ENCODE data around the gene TRAF3IP1.
"Not testable (repeated sequence)": the region's sequence is repeated elsewhere in the genome, so short reads cannot be mapped to it uniquely, and the experiment has no call there.

Gene TRAF3IP1

GRCh38 chr2:238399094-238399493 lies 78.8 kb downstream of the TRAF3IP1 start:
- CTCF ChIA-PET = no interaction called here
- POLR2A ChIA-PET = no interaction called here
- no peak for DNase-seq (ENCODE audit: extremely low spot score)
- TF ChIP-seq FOXK2 (IDR thresholded peaks at IDR 0.05) = no peak
- TF ChIP-seq TARDBP (IDR thresholded peaks at IDR 0.05) = no peak

GRCh38 chr2:238401551-238401950 lies 81.2 kb downstream of the TRAF3IP1 start:
- CTCF ChIA-PET = no interaction called here
- DNase-seq (ENCODE audit: extremely low spot score) = no peak
- TF ChIP-seq CTBP1 (IDR thresholded peaks at IDR 0.05; ENCODE audit: borderline replicate concordance) (no peak), L3MBTL2 (conservative IDR thresholded peaks at IDR 0.05) (no peak), HDGF (IDR thresholded peaks at IDR 0.05; ENCODE audit: borderline replicate concordance) (no peak), FOXA1 (IDR thresholded peaks at IDR 0.05) (no peak), PKNOX1 (IDR thresholded peaks at IDR 0.05) (no peak), ZNF384 (IDR thresholded peaks at IDR 0.05) (no peak), ARNT (IDR thresholded peaks at IDR 0.05) (no peak), NFRKB (IDR thresholded peaks at IDR 0.05) (no peak), SUZ12 (IDR thresholded peaks at IDR 0.05) (no peak), FOXM1 (IDR thresholded peaks at IDR 0.05; ENCODE audit: borderline replicate concordance) (no peak), TARDBP (IDR thresholded peaks at IDR 0.05) (no peak), LEF1 (IDR thresholded peaks at IDR 0.05; ENCODE audit: borderline replicate concordance) (no peak), SP1 (IDR thresholded peaks at IDR 0.05) (no peak), BHLHE40 (IDR thresholded peaks at IDR 0.05; ENCODE audit: borderline replicate concordance) (no peak), FOXK2 (IDR thresholded peaks at IDR 0.05) (no peak), ELF4 (IDR thresholded peaks at IDR 0.05) (no peak)
- POLR2A ChIA-PET = no interaction called here

- POLR2A ChIA-PET = no interaction called here
- no peak for DNase-seq (ENCODE audit: extremely low spot score)
- TF ChIP-seq TARDBP (IDR thresholded peaks at IDR 0.05) (no peak), FOXA1 (IDR thresholded peaks at IDR 0.05) (no peak), NFRKB (IDR thresholded peaks at IDR 0.05) (no peak), ZNF384 (IDR thresholded peaks at IDR 0.05) (no peak), SUZ12 (IDR thresholded peaks at IDR 0.05) (no peak), SP1 (IDR thresholded peaks at IDR 0.05) (no peak), FOXK2 (IDR thresholded peaks at IDR 0.05) (no peak), L3MBTL2 (conservative IDR thresholded peaks at IDR 0.05) (no peak), LEF1 (IDR thresholded peaks at IDR 0.05; ENCODE audit: borderline replicate concordance) (no peak), ELF4 (IDR thresholded peaks at IDR 0.05) (no peak), HDGF (IDR thresholded peaks at IDR 0.05; ENCODE audit: borderline replicate concordance) (no peak), BHLHE40 (IDR thresholded peaks at IDR 0.05; ENCODE audit: borderline replicate concordance) (no peak), CTBP1 (IDR thresholded peaks at IDR 0.05; ENCODE audit: borderline replicate concordance) (no peak), PKNOX1 (IDR thresholded peaks at IDR 0.05) (no peak), ARNT (IDR thresholded peaks at IDR 0.05) (no peak), FOXM1 (IDR thresholded peaks at IDR 0.05; ENCODE audit: borderline replicate concordance) (no peak)
- CTCF ChIA-PET = no interaction called here
Measured at GRCh38 chr2:238403632-238404405, 83.5 kb downstream of the TRAF3IP1 start.

- TF ChIP-seq FOXA1 (IDR thresholded peaks at IDR 0.05) (no peak), SP1 (IDR thresholded peaks at IDR 0.05) (no peak), FOXK2 (IDR thresholded peaks at IDR 0.05) (no peak), ARNT (IDR thresholded peaks at IDR 0.05) (no peak), HDGF (IDR thresholded peaks at IDR 0.05; ENCODE audit: borderline replicate concordance) (no peak)
- CTCF ChIA-PET = no interaction called here
- no peak for DNase-seq (ENCODE audit: extremely low spot score)
- POLR2A ChIA-PET = no interaction called here
Measured at GRCh38 chr2:238404406-238405216, 84.3 kb downstream of the TRAF3IP1 start.

- DNase-seq (ENCODE audit: extremely low spot score); CTCF ChIA-PET; POLR2A ChIA-PET: not testable (repeated sequence)
Measured at GRCh38 chr2:238405217-238405555, 84.9 kb downstream of the TRAF3IP1 start.

GRCh38 chr2:238406221-238406997 lies 86.1 kb downstream of the TRAF3IP1 start:
- no peak for TF ChIP-seq SUZ12 (IDR thresholded peaks at IDR 0.05)
- no peak for TF ChIP-seq ARNT (IDR thresholded peaks at IDR 0.05)
- no peak for TF ChIP-seq FOXK2 (IDR thresholded peaks at IDR 0.05)
- TF ChIP-seq BHLHE40 (IDR thresholded peaks at IDR 0.05; ENCODE audit: borderline replicate concordance) = no peak
- no peak for TF ChIP-seq NFRKB (IDR thresholded peaks at IDR 0.05)
- no peak for TF ChIP-seq HDGF (IDR thresholded peaks at IDR 0.05; ENCODE audit: borderline replicate concordance)
- TF ChIP-seq PKNOX1 (IDR thresholded peaks at IDR 0.05) = no peak
- TF ChIP-seq SP1 (IDR thresholded peaks at IDR 0.05) = no peak
- no peak for TF ChIP-seq TARDBP (IDR thresholded peaks at IDR 0.05)
- DNase-seq (ENCODE audit: extremely low spot score) = no peak
- POLR2A ChIA-PET = no interaction called here
- CTCF ChIA-PET = no interaction called here
